H9 (cell line): Measurements from ENCODE around the gene SRGAP3. TPM values are rescaled to one million over a fixed set of nuclear protein-coding genes. Genes with fewer than 3 reads are reported as not detected.
A peak's percentile ranks its signal among the peaks of the same experiment; 100 is the strongest.

ENCODE experiments used
- DNase-seq: peaks from one replicate; pipeline ENCODE4 v3.0.0-alpha.2; 2017
- H2AFZ ChIP-seq: one replicate; pipeline ENCODE4 v1.6.1; 2013; ENCODE audit warnings: mild to moderate bottlenecking, low read length, control low read depth, moderate library complexity
- H2AK5ac ChIP-seq: 2 replicates; pipeline ENCODE4 v1.6.1; 2013; ENCODE audit warnings: low read length, control low read depth, mixed read lengths; ENCODE audit not compliant: insufficient read length
- H2BK120ac ChIP-seq: one replicate; pipeline ENCODE4 v1.6.1; 2013; ENCODE audit warnings: low read depth, mild to moderate bottlenecking, low read length, control low read depth, inconsistent platforms; ENCODE audit not compliant: poor library complexity, severe bottlenecking
- H2BK12ac ChIP-seq: 2 replicates; pipeline ENCODE4 v1.6.1; 2013; ENCODE audit warnings: low read length, control low read depth, mixed read lengths, low read depth; ENCODE audit not compliant: insufficient read length
- H2BK15ac ChIP-seq: 2 replicates; pipeline ENCODE4 v1.6.1; 2013; ENCODE audit warnings: low read depth, low read length, control low read depth
- H2BK20ac ChIP-seq: one replicate; pipeline ENCODE4 v1.6.1; 2013; ENCODE audit warnings: low read depth, mild to moderate bottlenecking, low read length, control low read depth, inconsistent platforms; ENCODE audit not compliant: poor library complexity, severe bottlenecking
- H2BK5ac ChIP-seq: 2 replicates; pipeline ENCODE4 v1.6.1; 2013; ENCODE audit warnings: low read length, control low read depth, mixed read lengths; ENCODE audit not compliant: insufficient read length
- H3K14ac ChIP-seq: 2 replicates; pipeline ENCODE4 v1.6.1; 2013; ENCODE audit warnings: low read length, control low read depth; ENCODE audit not compliant: insufficient read depth
- H3K18ac ChIP-seq: 2 replicates; pipeline ENCODE4 v1.6.1; 2013; ENCODE audit warnings: low read depth, mild to moderate bottlenecking, mixed read lengths, low read length, control low read depth; ENCODE audit not compliant: insufficient read length
- H3K23ac ChIP-seq: 2 replicates; pipeline ENCODE4 v1.6.1; 2013; ENCODE audit warnings: low read length, control low read depth, mixed read lengths, low read depth; ENCODE audit not compliant: insufficient read length
- H3K23me2 ChIP-seq: 2 replicates; pipeline ENCODE4 v1.6.1; 2013; ENCODE audit warnings: low read depth, mild to moderate bottlenecking, mixed read lengths, low read length, control low read depth; ENCODE audit not compliant: insufficient read length, poor library complexity, severe bottlenecking
- H3K27ac ChIP-seq: 2 replicates; pipeline ENCODE4 v1.5.1; 2013; ENCODE audit warnings: low read length, control low read depth, mixed read lengths, low read depth; ENCODE audit not compliant: insufficient read length
- H3K27me3 ChIP-seq: 2 replicates; pipeline ENCODE4 v1.6.1; 2013; ENCODE audit warnings: low read length, control low read depth, inconsistent platforms; ENCODE audit not compliant: insufficient read depth
- H3K4ac ChIP-seq: 2 replicates; pipeline ENCODE4 v1.6.1; 2013; ENCODE audit warnings: low read depth, mild to moderate bottlenecking, control low read depth, inconsistent platforms, low read length, moderate library complexity
- H3K4me1 ChIP-seq: 2 replicates; pipeline ENCODE4 v1.6.1; 2013; ENCODE audit warnings: low read length, control low read depth, inconsistent platforms; ENCODE audit not compliant: insufficient read depth
- H3K4me2 ChIP-seq: 2 replicates; pipeline ENCODE4 v1.6.1; 2013; ENCODE audit warnings: low read length, control low read depth, mixed read lengths; ENCODE audit not compliant: insufficient read length, insufficient read depth
- H3K56ac ChIP-seq: 2 replicates; pipeline ENCODE4 v1.6.1; 2013; ENCODE audit warnings: low read depth, mild to moderate bottlenecking, mixed read lengths, low read length, control low read depth; ENCODE audit not compliant: insufficient read length
- H3K79me1 ChIP-seq: 2 replicates; pipeline ENCODE4 v1.6.1; 2013; ENCODE audit warnings: low read depth, mild to moderate bottlenecking, moderate library complexity, low read length, control low read depth, inconsistent platforms; ENCODE audit not compliant: insufficient read depth, poor library complexity, severe bottlenecking
- H3K79me2 ChIP-seq: 2 replicates; pipeline ENCODE4 v1.6.1; 2013; ENCODE audit warnings: low read length, control low read depth, inconsistent platforms; ENCODE audit not compliant: insufficient read depth
- H3K9ac ChIP-seq: 2 replicates; pipeline ENCODE4 v1.6.1; 2013; ENCODE audit warnings: low read length, control low read depth, mixed read lengths; ENCODE audit not compliant: insufficient read length; ENCODE audit errors: extremely low read depth
- H3K9me3 ChIP-seq: one replicate; pipeline ENCODE4 v1.6.1; 2013; ENCODE audit warnings: low read depth, low read length, inconsistent platforms; ENCODE audit not compliant: control insufficient read depth
- H3T11ph ChIP-seq: one replicate; pipeline ENCODE4 v1.6.1; 2013; ENCODE audit warnings: mild to moderate bottlenecking, low read length, control low read depth, inconsistent platforms
- H4K20me1 ChIP-seq: one replicate; pipeline ENCODE4 v1.6.1; 2013; ENCODE audit not compliant: control insufficient read depth, insufficient read length, insufficient read depth
- H4K5ac ChIP-seq: 2 replicates; pipeline ENCODE4 v1.6.1; 2013; ENCODE audit warnings: low read depth, mild to moderate bottlenecking, mixed read lengths, low read length, control low read depth; ENCODE audit not compliant: insufficient read length
- H4K8ac ChIP-seq: replicated peaks from 2 replicates; pipeline ENCODE4 v1.6.1; 2013; ENCODE audit warnings: low read length, control low read depth, mixed read lengths, low read depth; ENCODE audit not compliant: insufficient read length
- H4K91ac ChIP-seq: 2 replicates; pipeline ENCODE4 v1.6.1; 2013; ENCODE audit warnings: low read depth, mild to moderate bottlenecking, moderate library complexity, mixed read lengths, low read length, control low read depth; ENCODE audit not compliant: insufficient read length
- H3K27ac Mint-ChIP-seq, 3 experiments: 2 replicates in 2 of 3; 3 replicates in 1 of 3; pipeline ENCODE4 v1.8.0; 2020 to 2021; ENCODE audit warnings: mixed read lengths in 3 of 3, mild to moderate bottlenecking in 1 of 3, moderate library complexity in 1 of 3
- H3K27me3 Mint-ChIP-seq: 2 replicates; pipeline ENCODE4 v1.8.0; 2021; ENCODE audit warnings: low read depth, mild to moderate bottlenecking, moderate library complexity, mixed read lengths
- H3K36me3 Mint-ChIP-seq, 3 experiments: 2 replicates in 2 of 3; 3 replicates in 1 of 3; pipeline ENCODE4 v1.8.0; 2020 to 2021; ENCODE audit warnings: low read depth in 3 of 3, mixed read lengths in 3 of 3; ENCODE audit not compliant: insufficient read depth in 1 of 3
- H3K4me1 Mint-ChIP-seq, 2 experiments: 2 replicates each; pipeline ENCODE4 v1.8.0; 2020; ENCODE audit warnings: mixed read lengths in 2 of 2
- H3K4me3 Mint-ChIP-seq, 2 experiments: 2 replicates in 1 of 2; 3 replicates in 1 of 2; pipeline ENCODE4 v1.8.0; 2020 to 2021; ENCODE audit warnings: mild to moderate bottlenecking in 2 of 2, mixed read lengths in 2 of 2, moderate library complexity in 1 of 2
- H3K9me3 Mint-ChIP-seq, 2 experiments: 2 replicates in 1 of 2; 3 replicates in 1 of 2; pipeline ENCODE4 v1.8.0; 2020; ENCODE audit warnings: mild to moderate bottlenecking in 2 of 2, mixed read lengths in 2 of 2, moderate library complexity in 1 of 2
- WGBS: extraction: QIAGEN DNeasy Blood & Tissue Kit; methylation state at CpG from one replicate; pipeline ENCODE4 v1.1.7; 2013; ENCODE audit warnings: missing lambda C conversion rate, low lambda C conversion rate, mixed read lengths; ENCODE audit not compliant: insufficient read length; ENCODE audit errors: extremely low coverage; 5-methylcytosine and 5-hydroxymethylcytosine counted together
- total RNA-seq: library from RNA; stranded (reverse); gene quantifications from 2 replicates; pipeline ENCODE4 v1.2.1, GENCODE V29; 2021
- TF ChIP-seq, protein P1 (sequence below): fragments of 200-600 bp; sonication (generic); conservative IDR thresholded peaks from 3 replicates; pipeline ENCODE4 v1.8.0; 2021; ENCODE audit warnings: antibody characterized with exemption, mild to moderate bottlenecking

The SRGAP3 gene
- total RNA-seq, 1 experiment from 2014 or later = 3.4 TPM

DNA sequence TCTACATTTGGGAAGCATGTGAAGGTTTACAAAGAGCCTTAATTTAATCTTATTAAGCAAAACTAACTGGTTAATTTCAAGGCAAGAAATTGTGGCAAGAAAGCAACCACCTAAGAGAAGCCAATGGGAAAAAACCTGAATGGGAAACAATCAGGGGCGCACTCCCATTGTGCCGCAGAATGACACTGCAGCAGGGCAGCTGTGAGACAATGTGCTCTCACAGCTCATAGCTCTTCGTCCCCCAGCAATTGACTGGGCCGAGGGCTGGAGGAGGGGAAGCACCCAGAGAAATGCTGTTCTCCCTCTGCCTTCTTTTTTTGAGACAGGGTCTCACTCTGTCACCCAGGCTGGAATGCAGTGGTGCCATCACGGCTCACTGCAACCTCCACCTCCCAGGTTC, 192.9 kb downstream of the SRGAP3 start:
- H3K27me3 Mint-ChIP-seq = no peaks in the 10 kb centered on the region; the same call in 1 of the 2 replicates
- Histone ChIP-seq H3K79me2 (no peaks in the 10 kb centered on the region), H3K23me2 (no peaks in the 10 kb centered on the region), H4K5ac (no peak overlapping the region), H2BK20ac (no peak overlapping the region), H3T11ph (no peak overlapping the region), H3K9ac (no peak overlapping the region), H3K23ac (no peak overlapping the region), H3K27ac (no peak overlapping the region), H3K14ac (no peak overlapping the region), H2BK15ac (no peak overlapping the region), H3K4ac (no peak overlapping the region), H3K79me1 (no peaks in the 10 kb centered on the region), H3K27me3 (no peaks in the 10 kb centered on the region), H2AK5ac (no peak overlapping the region), H4K20me1 (no peaks in the 10 kb centered on the region), H2AFZ (no peak overlapping the region), H3K9me3 (no peaks in the 10 kb centered on the region), H3K4me1 (no peaks in the 10 kb centered on the region), H2BK120ac (no peak overlapping the region), H3K56ac (no peak overlapping the region), H3K18ac (no peak overlapping the region), H2BK12ac (no peak overlapping the region), H3K4me2 (no peak overlapping the region), H2BK5ac (no peak overlapping the region), H4K91ac (no peak overlapping the region), H4K8ac (no peak overlapping the region)
- DNase-seq = no peak
- peaks cover 0 to 8% of the 10 kb centered on the region in 2 experiments; a peak in 2 of 5 replicates for H3K9me3 Mint-ChIP-seq
- H3K36me3 Mint-ChIP-seq = peaks cover 8 to 30% (median 20%) of the 10 kb centered on the region in 3 experiments; a peak in 6 of 7 replicates
- TF ChIP-seq, protein P1, sequence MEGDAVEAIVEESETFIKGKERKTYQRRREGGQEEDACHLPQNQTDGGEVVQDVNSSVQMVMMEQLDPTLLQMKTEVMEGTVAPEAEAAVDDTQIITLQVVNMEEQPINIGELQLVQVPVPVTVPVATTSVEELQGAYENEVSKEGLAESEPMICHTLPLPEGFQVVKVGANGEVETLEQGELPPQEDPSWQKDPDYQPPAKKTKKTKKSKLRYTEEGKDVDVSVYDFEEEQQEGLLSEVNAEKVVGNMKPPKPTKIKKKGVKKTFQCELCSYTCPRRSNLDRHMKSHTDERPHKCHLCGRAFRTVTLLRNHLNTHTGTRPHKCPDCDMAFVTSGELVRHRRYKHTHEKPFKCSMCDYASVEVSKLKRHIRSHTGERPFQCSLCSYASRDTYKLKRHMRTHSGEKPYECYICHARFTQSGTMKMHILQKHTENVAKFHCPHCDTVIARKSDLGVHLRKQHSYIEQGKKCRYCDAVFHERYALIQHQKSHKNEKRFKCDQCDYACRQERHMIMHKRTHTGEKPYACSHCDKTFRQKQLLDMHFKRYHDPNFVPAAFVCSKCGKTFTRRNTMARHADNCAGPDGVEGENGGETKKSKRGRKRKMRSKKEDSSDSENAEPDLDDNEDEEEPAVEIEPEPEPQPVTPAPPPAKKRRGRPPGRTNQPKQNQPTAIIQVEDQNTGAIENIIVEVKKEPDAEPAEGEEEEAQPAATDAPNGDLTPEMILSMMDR = no peak
- H3K4me1 Mint-ChIP-seq = peaks cover 2 to 22% of the 10 kb centered on the region in 2 experiments; a peak in 2 of 4 replicates
- no CpG with 5 or more reads among the region's 5 CpGs for WGBS
- no peak overlapping the region for H3K4me3 Mint-ChIP-seq
- H3K27ac Mint-ChIP-seq = peak overlapping the region in 2 of 3 experiments; percentile 25 to 48; a peak in 1 of 7 replicates
